Ovary (tissue), 9 donors: Measurements from ENCODE around the gene RNF112. TPM values are rescaled to one million over a fixed set of nuclear protein-coding genes. Genes with fewer than 3 reads are reported as not detected.

ENCODE experiments used
- DNase-seq, 5 donors: peaks; one replicate each; pipeline ENCODE4 v3.0.0-alpha.2; 2019 to 2020
- H3K27ac ChIP-seq, 2 donors: fragments of 200-600 bp; one replicate each; pipeline versions ENCODE4 v1.5.1 to v1.8.0; 2019 to 2022
- H3K27me3 ChIP-seq: fragments of 200-600 bp; one replicate; pipeline ENCODE4 v1.8.0; 2022
- H3K36me3 ChIP-seq: fragments of 200-600 bp; sonication (generic); one replicate; pipeline ENCODE4 v1.5.1; 2019
- H3K4me1 ChIP-seq: one replicate; pipeline ENCODE4 v1.8.1; 2013; ENCODE audit warnings: mild to moderate bottlenecking, moderate library complexity; ENCODE audit not compliant: insufficient read depth
- H3K4me3 ChIP-seq: fragments of 200-600 bp; sonication (generic); one replicate; pipeline ENCODE4 v1.5.1; 2017
- H3K9me3 ChIP-seq, 2 donors: fragments of 200-600 bp in 1 of 2; sonication (generic) in 1 of 2; one replicate each; pipeline versions ENCODE4 v1.5.1 to v1.8.1; 2013 to 2019; ENCODE audit warnings: mild to moderate bottlenecking in 1 of 2, moderate library complexity in 1 of 2
- EP300 ChIP-seq: sonication (generic); formaldehyde crosslinking; IDR thresholded peaks from one replicate; pipeline ENCODE4 v1.6.1; 2017; ENCODE audit warnings: antibody characterized with exemption
- POLR2A ChIP-seq: fragments of 450-650 bp; IDR thresholded peaks from one replicate; pipeline ENCODE4 v1.6.1; 2017; ENCODE audit warnings: antibody characterized with exemption, mild to moderate bottlenecking, moderate library complexity
- WGBS, 3 donors: extraction: QIAGEN DNeasy Blood & Tissue Kit in 1 of 3; methylation state at CpG; one replicate each; pipeline versions ENCODE4 v1.1.5 to v1.1.7; 2013 to 2017; 5-methylcytosine and 5-hydroxymethylcytosine counted together
- intact Hi-C, 4 donors: fragments of 100-400 bp; cut with DNase I; formaldehyde crosslinking; loops; one replicate each; pipeline versions ENCODE4 v1.11.0 to v1.15.1; 2022 to 2023
- polyA plus RNA-seq, 2 donors: library from polyadenylated mRNA; stranded (reverse); fragments of 200-250 nt in 1 of 2; fragments of 350-450 nt in 1 of 2; fragmentation: Illumina TruSeq in 1 of 2; extraction: RNeasy Lipid Tissue Mini Kit (QIAGEN cat#74804) in 1 of 2; gene quantifications; one replicate each; pipeline ENCODE4 v1.2.3, GENCODE V29; 2013 to 2014
- total RNA-seq, 7 donors: library from RNA; depleted of rRNA in 2 of 7; stranded (reverse); fragments of >200 nt in 2 of 7; fragmentation: NEBNext Ultra II Directional in 3 of 7; extraction: Animal tissue kit (Norgen Biotek cat#: 25700) in 3 of 7; gene quantifications; one replicate each; pipeline versions ENCODE4 v1.1.0 to v1.2.4, GENCODE V29; 2016 to 2023
- TF ChIP-seq, protein P1 (sequence below), 3 donors: fragments of 450-650 bp in 2 of 3; fragments of 200-600 bp in 1 of 3; IDR thresholded peaks; one replicate each; pipeline versions ENCODE4 v1.5.1 to v1.8.0; 2016 to 2022; ENCODE audit warnings: antibody characterized with exemption in 3 of 3, mild to moderate bottlenecking in 1 of 3
- donor health status: DM: no; HTN: no; CAD: no; lungs with moderate emphysema.
- donor health status: DM: no; HTN: no; CAD: no.
- donor health status: Bipolar disorder and iron deficiency.
- donor health status: DM: yes; HTN: yes; CAD: no.
- donor health status: DM: no; HTN: no; CAD: no.
- donor health status: DM: yes; HTN: yes; CAD: no.

RNF112 gene
- total and polyA plus RNA-seq, 9 donors, result 0.24 to 6.9 (median 1.6) TPM

DNA sequence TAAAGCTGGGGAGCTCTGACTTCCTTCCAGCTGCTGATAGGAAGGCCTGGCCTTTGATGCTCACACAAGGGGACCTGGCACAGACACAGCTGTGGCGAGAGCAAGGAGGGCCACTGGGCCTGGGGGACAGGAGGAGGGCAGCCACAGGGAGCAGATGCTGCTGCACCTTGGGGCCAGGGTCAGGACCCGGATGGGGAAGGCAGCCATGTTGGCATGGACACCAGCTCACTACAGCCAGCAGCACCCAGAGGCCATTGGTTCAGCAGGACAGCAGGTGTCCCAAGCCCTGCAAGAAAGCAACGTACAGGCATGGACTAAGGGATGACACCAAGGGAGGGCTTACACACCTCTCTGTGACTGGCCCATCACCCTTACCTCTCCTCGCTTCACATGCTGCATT lies 8.0 kb upstream of the RNF112 start:
- Histone ChIP-seq H3K36me3 (no peaks in the 10 kb centered on the region), H3K4me1 (peaks cover 4% of the 10 kb centered on the region), H3K4me3 (no peak overlapping the region), H3K9me3 (no peaks in the 10 kb centered on the region), H3K27me3 (no peaks in the 10 kb centered on the region), H3K27ac (no peak overlapping the region)
- no peak for TF ChIP-seq POLR2A
- TF ChIP-seq, protein P1, sequence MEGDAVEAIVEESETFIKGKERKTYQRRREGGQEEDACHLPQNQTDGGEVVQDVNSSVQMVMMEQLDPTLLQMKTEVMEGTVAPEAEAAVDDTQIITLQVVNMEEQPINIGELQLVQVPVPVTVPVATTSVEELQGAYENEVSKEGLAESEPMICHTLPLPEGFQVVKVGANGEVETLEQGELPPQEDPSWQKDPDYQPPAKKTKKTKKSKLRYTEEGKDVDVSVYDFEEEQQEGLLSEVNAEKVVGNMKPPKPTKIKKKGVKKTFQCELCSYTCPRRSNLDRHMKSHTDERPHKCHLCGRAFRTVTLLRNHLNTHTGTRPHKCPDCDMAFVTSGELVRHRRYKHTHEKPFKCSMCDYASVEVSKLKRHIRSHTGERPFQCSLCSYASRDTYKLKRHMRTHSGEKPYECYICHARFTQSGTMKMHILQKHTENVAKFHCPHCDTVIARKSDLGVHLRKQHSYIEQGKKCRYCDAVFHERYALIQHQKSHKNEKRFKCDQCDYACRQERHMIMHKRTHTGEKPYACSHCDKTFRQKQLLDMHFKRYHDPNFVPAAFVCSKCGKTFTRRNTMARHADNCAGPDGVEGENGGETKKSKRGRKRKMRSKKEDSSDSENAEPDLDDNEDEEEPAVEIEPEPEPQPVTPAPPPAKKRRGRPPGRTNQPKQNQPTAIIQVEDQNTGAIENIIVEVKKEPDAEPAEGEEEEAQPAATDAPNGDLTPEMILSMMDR (IDR thresholded peaks at IDR 0.05), result no peak
- WGBS, 3 donors, result 90 to 96% (median 93%) methylated on average over 4 of the region's 4 CpGs
- intact Hi-C loops, result no loop called here
- no peak for DNase-seq

DNA sequence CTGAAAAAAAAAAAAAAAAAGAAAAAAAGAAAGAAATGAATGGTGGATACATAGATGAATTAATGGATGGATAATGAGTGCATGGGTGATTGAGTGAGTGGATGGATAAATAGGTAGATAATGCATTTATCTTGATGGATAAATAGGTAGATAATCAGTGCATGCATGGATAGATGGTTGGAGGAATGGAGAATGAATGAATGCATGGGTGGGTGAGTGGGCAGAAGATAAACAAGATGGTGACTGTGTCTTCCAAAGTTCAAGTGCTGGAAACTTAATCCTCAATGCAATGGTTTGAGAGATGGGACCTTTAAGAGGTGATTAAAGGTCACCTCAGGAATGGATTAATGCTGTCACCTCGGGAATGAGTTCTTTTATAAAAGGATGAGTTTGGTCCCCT lies 6.8 kb upstream of the RNF112 start:
- intact Hi-C loops, result no loop called here

DNA sequence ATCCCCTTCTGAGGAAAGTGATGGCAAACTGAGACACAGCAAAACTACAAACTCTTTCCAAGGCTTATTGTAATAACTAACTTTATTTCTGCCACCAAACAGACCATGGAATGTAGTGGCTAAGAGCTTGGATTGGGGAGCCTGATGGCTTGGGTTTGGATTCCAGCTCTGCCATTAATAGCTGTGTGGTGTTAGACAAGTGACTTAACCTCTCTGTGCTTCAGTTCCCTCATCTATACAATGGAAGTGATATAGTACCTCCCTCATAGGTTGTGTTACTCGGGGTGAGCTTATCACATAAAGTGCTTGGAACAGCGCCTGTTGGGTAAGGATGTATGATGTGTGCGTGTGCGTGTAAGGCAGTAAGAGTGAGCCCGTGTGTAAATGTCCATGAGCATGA lies 5.9 kb upstream of the RNF112 start:
- Histone ChIP-seq H3K36me3 (no peaks in the 10 kb centered on the region), H3K27me3 (no peaks in the 10 kb centered on the region), H3K27ac (no peak overlapping the region), H3K4me3 (no peak overlapping the region), H3K4me1 (no peaks in the 10 kb centered on the region), H3K9me3 (no peaks in the 10 kb centered on the region)
- intact Hi-C loops, result no loop called here
- TF ChIP-seq, protein P1 (IDR thresholded peaks at IDR 0.05), result no peak
- TF ChIP-seq EP300, result no peak
- no peak for TF ChIP-seq POLR2A
- 73 to 89% (median 88%) methylated on average over 5 of the region's 5 CpGs for WGBS, 3 donors
- no peak for DNase-seq

More for the DNA sequence above, 6.8 kb upstream of the RNF112 start:
- Histone ChIP-seq H3K36me3 (no peaks in the 10 kb centered on the region), H3K9me3 (no peaks in the 10 kb centered on the region), H3K27me3 (no peaks in the 10 kb centered on the region), H3K4me3 (no peak overlapping the region), H3K27ac (no peak overlapping the region), H3K4me1 (peaks cover 3% of the 10 kb centered on the region)
- WGBS, 3 donors, result 72 to 84% (median 75%) methylated on average over 1 of the region's 1 CpG
- TF ChIP-seq POLR2A (no peak), EP300 (no peak)
- TF ChIP-seq, protein P1 (IDR thresholded peaks at IDR 0.05), result no peak
- DNase-seq, result no peak

DNA sequence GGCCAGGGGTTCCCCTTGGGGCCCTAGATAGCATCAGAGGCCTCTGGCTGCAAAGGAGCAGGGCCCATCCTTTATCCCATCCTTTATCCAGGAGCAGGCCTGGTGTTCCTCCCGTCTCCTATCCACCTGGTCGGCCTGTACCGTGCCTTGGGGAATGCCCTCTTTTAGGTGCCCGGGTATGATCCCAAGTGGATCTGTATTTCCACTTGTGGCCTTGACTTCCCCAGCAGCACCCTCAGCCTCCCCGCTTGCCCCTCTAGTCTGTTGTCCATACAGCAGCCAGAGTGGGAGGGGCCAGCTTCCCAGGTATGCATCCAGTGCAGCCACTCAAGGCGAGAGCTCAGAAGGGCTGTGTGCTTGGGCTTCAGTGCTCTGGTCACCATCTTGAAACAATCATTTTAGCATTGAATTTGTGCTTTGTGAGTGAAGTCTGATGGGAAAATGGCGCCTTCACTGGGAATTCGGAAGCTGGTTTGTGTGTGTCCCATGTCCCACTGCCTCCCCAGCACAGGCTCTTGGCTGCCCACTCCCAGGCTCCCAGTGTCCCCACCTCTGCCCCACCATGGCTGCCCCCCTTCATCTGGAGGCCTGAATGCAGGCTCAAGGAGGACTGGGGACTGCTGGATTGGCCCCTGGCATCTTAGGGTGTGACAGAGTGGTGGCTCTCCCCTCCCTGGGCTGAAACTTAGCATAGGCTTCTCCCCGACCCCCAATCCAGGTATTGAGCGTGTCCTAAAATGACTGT lies 3.3 kb upstream of the RNF112 start:
- Histone ChIP-seq H3K9me3 (no peaks in the 10 kb centered on the region), H3K36me3 (no peaks in the 10 kb centered on the region), H3K27me3 (no peaks in the 10 kb centered on the region), H3K27ac (no peak overlapping the region), H3K4me1 (no peaks in the 10 kb centered on the region), H3K4me3 (no peak overlapping the region)
- 94 to 98% (median 96%) methylated on average over 10 of the region's 10 CpGs for WGBS, 3 donors
- no peak for DNase-seq
- TF ChIP-seq POLR2A, result no peak
- TF ChIP-seq, protein P1 (IDR thresholded peaks at IDR 0.05), result no peak
- no peak for TF ChIP-seq EP300
- intact Hi-C loops, result no loop called here
